ENCODE data around the gene SYCP2L.
"Not testable (repeated sequence)": the region's sequence is repeated elsewhere in the genome, so short reads cannot be mapped to it uniquely, and the experiment has no call there.

SYCP2L gene

GRCh38 chr6:10963113-10963512 is 76.3 kb downstream of the SYCP2L start:
- H3K27me3 ChIP-seq (ENCODE audit: control insufficient read depth, insufficient read depth, low read length) = no peaks in the 10 kb centered on the region
- no peaks in the 10 kb centered on the region for H3K4me1 ChIP-seq (ENCODE audit: control insufficient read depth, insufficient read depth, low read length)
- no peak overlapping the region for H3K9ac ChIP-seq (ENCODE audit: low read length)
- H3K9me3 ChIP-seq (ENCODE audit: control insufficient read depth, low read length) = no peaks in the 10 kb centered on the region
- H3K36me3 ChIP-seq (ENCODE audit: control insufficient read depth, insufficient read depth, low read length) = no peaks in the 10 kb centered on the region
- H3K4me3 ChIP-seq (ENCODE audit: low read length) = no peak overlapping the region

- H3K9ac ChIP-seq (ENCODE audit: low read length) = no peak overlapping the region
- H3K9me3 ChIP-seq (ENCODE audit: control insufficient read depth, low read length) = no peaks in the 10 kb centered on the region
- no peaks in the 10 kb centered on the region for H3K36me3 ChIP-seq (ENCODE audit: control insufficient read depth, insufficient read depth, low read length)
- no peak overlapping the region for H3K4me3 ChIP-seq (ENCODE audit: low read length)
- no peaks in the 10 kb centered on the region for H3K27me3 ChIP-seq (ENCODE audit: control insufficient read depth, insufficient read depth, low read length)
- H3K4me1 ChIP-seq (ENCODE audit: control insufficient read depth, insufficient read depth, low read length) = no peaks in the 10 kb centered on the region
Observed at GRCh38 chr6:10964684-10965083, 77.8 kb downstream of the SYCP2L start.

DNA sequence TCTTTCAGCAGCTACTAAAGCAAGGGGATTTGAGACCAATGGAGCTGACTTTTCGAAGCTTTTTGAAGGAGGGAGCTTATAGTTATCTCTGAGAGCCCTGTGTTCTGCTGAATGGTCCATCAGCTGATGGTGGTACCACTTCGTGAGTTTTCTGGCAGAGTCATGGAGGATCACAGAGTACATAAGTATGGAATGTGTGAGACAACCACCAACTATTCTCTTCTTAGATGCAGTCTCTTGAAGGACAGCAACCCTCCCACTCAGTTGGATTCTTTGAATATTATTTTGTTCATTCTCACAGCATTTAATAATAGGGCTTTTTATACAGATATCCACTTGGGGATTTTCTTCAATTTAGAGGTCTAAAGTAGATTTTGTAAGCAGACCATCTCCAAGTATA is 81.9 kb downstream of the SYCP2L start:
- no peaks in the 10 kb centered on the region for H3K36me3 ChIP-seq (ENCODE audit: control insufficient read depth, insufficient read depth, low read length)
- H3K9ac ChIP-seq (ENCODE audit: low read length) = no peak overlapping the region
- no peaks in the 10 kb centered on the region for H3K27me3 ChIP-seq (ENCODE audit: control insufficient read depth, insufficient read depth, low read length)
- no peak overlapping the region for H3K4me3 ChIP-seq (ENCODE audit: low read length)
- no peaks in the 10 kb centered on the region for H3K9me3 ChIP-seq (ENCODE audit: control insufficient read depth, low read length)
- no peaks in the 10 kb centered on the region for H3K4me1 ChIP-seq (ENCODE audit: control insufficient read depth, insufficient read depth, low read length)

DNA sequence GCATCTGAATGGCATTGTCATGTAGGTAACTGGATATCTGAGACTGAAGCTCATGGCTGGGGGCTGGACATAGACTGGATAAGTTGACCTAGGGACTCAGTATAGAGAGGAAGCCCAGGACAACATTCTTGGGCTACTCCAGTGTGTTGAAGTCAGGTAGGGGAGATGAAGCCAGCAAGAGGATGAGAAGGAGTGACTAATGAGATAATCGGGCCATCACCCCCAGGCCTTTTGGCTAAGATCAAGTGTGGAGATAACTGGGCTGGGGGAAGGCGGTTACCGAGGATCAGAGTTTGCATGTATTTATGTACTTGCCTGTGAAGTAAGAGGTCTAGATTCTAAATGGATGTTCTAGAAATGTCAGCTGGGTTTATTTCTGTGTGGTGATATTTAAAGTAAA is 83.9 kb downstream of the SYCP2L start:
- Histone ChIP-seq H3K4me3 (ENCODE audit: low read length) (no peak overlapping the region), H3K4me1 (ENCODE audit: control insufficient read depth, insufficient read depth, low read length) (no peaks in the 10 kb centered on the region), H3K36me3 (ENCODE audit: control insufficient read depth, insufficient read depth, low read length) (no peaks in the 10 kb centered on the region), H3K9ac (ENCODE audit: low read length) (no peak overlapping the region), H3K27me3 (ENCODE audit: control insufficient read depth, insufficient read depth, low read length) (no peaks in the 10 kb centered on the region), H3K9me3 (ENCODE audit: control insufficient read depth, low read length) (no peaks in the 10 kb centered on the region)

- Histone ChIP-seq H3K4me1 (ENCODE audit: control insufficient read depth, insufficient read depth, low read length) (no peaks in the 10 kb centered on the region), H3K9ac (ENCODE audit: low read length) (no peak overlapping the region), H3K4me3 (ENCODE audit: low read length) (no peak overlapping the region), H3K9me3 (ENCODE audit: control insufficient read depth, low read length) (no peaks in the 10 kb centered on the region), H3K36me3 (ENCODE audit: control insufficient read depth, insufficient read depth, low read length) (no peaks in the 10 kb centered on the region), H3K27me3 (ENCODE audit: control insufficient read depth, insufficient read depth, low read length) (no peaks in the 10 kb centered on the region)
Observed at GRCh38 chr6:10972196-10972595, 85.3 kb downstream of the SYCP2L start.

GRCh38 chr6:10976571-10976970 is 89.7 kb downstream of the SYCP2L start:
- no peaks in the 10 kb centered on the region for H3K9me3 ChIP-seq (ENCODE audit: control insufficient read depth, low read length)
- no peaks in the 10 kb centered on the region for H3K36me3 ChIP-seq (ENCODE audit: control insufficient read depth, insufficient read depth, low read length)
- H3K4me1 ChIP-seq (ENCODE audit: control insufficient read depth, insufficient read depth, low read length) = no peaks in the 10 kb centered on the region
- H3K9ac ChIP-seq (ENCODE audit: low read length) = no peak overlapping the region
- no peaks in the 10 kb centered on the region for H3K27me3 ChIP-seq (ENCODE audit: control insufficient read depth, insufficient read depth, low read length)
- no peak overlapping the region for H3K4me3 ChIP-seq (ENCODE audit: low read length)

DNA sequence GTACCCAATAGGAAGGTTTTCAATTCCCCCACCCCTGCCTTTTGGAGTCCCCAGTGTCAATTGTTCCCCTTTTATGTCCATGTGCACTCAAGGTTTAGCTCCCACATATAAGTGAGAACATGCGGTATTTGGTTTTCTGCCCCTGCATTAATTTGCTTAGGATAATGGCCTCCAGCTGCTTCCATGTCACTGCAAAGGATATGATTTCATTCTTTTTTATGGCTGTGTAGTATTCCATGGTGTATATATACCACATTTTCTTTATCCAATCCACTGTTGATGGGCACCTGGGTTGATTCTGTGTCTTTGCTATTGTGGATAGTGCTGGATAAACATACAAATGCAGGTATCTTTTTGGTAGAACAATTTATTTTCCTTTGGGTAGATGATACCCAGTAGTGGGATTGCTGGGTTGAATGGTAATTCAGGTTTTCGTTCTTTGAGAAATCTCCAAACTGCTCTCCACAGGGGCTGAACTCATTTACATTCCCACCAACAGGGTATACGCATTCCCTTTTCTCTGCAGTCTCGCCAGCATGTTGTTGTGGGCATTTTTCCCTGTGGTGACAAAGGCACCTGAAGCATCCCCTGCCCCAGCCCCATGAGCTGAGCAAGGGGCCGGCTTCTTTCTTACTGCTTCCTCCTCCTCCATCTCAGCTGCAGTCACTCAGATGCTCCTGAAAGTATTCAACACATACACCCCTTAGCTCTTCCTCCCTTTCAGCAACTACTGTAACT is 90.5 kb downstream of the SYCP2L start:
- no peaks in the 10 kb centered on the region for H3K9me3 ChIP-seq (ENCODE audit: control insufficient read depth, low read length)
- H3K4me3 ChIP-seq (ENCODE audit: low read length) = no peak overlapping the region
- no peaks in the 10 kb centered on the region for H3K36me3 ChIP-seq (ENCODE audit: control insufficient read depth, insufficient read depth, low read length)
- no peaks in the 10 kb centered on the region for H3K27me3 ChIP-seq (ENCODE audit: control insufficient read depth, insufficient read depth, low read length)
- H3K4me1 ChIP-seq (ENCODE audit: control insufficient read depth, insufficient read depth, low read length) = no peaks in the 10 kb centered on the region
- no peak overlapping the region for H3K9ac ChIP-seq (ENCODE audit: low read length)

DNA sequence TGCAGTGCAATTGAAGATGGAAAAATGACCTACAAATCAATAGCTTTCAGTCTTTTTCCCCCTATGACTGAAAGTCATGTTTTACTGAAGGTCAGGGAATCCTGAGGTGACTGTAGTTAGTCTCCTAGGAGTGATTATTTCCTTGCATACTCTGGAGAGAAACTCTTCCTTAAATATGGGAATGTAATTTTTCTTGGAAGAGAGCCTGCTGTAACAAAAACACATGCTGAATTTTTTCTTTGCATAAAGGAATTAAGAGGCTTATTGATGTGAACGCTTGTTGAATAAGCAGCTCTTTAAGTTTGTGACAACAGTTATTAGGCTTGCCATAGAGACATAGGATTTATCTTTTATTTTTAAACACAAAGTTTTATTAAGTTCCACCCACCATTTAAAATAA is 92.8 kb downstream of the SYCP2L start:
- Histone ChIP-seq H3K36me3 (ENCODE audit: control insufficient read depth, insufficient read depth, low read length) (no peaks in the 10 kb centered on the region), H3K9ac (ENCODE audit: low read length) (no peak overlapping the region), H3K4me1 (ENCODE audit: control insufficient read depth, insufficient read depth, low read length) (no peaks in the 10 kb centered on the region), H3K4me3 (ENCODE audit: low read length) (no peak overlapping the region), H3K27me3 (ENCODE audit: control insufficient read depth, insufficient read depth, low read length) (no peaks in the 10 kb centered on the region), H3K9me3 (ENCODE audit: control insufficient read depth, low read length) (no peaks in the 10 kb centered on the region)

- Histone ChIP-seq H3K27me3 (ENCODE audit: control insufficient read depth, insufficient read depth, low read length) (no peaks in the 10 kb centered on the region), H3K36me3 (ENCODE audit: control insufficient read depth, insufficient read depth, low read length) (no peaks in the 10 kb centered on the region), H3K4me1 (ENCODE audit: control insufficient read depth, insufficient read depth, low read length) (no peaks in the 10 kb centered on the region), H3K4me3 (ENCODE audit: low read length) (no peak overlapping the region), H3K9ac (ENCODE audit: low read length) (no peak overlapping the region), H3K9me3 (ENCODE audit: control insufficient read depth, low read length) (no peaks in the 10 kb centered on the region)
Observed at GRCh38 chr6:10981409-10981808, 94.6 kb downstream of the SYCP2L start.

GRCh38 chr6:10984959-10985358 is 98.1 kb downstream of the SYCP2L start:
- not testable (repeated sequence) for H3K36me3 ChIP-seq (ENCODE audit: control insufficient read depth, insufficient read depth, low read length); H3K9me3 ChIP-seq (ENCODE audit: control insufficient read depth, low read length); H3K4me1 ChIP-seq (ENCODE audit: control insufficient read depth, insufficient read depth, low read length); H3K27me3 ChIP-seq (ENCODE audit: control insufficient read depth, insufficient read depth, low read length); H3K4me3 ChIP-seq (ENCODE audit: low read length); H3K9ac ChIP-seq (ENCODE audit: low read length)

GRCh38 chr6:10989587-10989986 is 102.7 kb downstream of the SYCP2L start:
- Histone ChIP-seq H3K9ac (ENCODE audit: low read length) (no peak overlapping the region), H3K27me3 (ENCODE audit: control insufficient read depth, insufficient read depth, low read length) (no peaks in the 10 kb centered on the region), H3K4me1 (ENCODE audit: control insufficient read depth, insufficient read depth, low read length) (no peaks in the 10 kb centered on the region), H3K9me3 (ENCODE audit: control insufficient read depth, low read length) (no peaks in the 10 kb centered on the region), H3K4me3 (ENCODE audit: low read length) (no peak overlapping the region), H3K36me3 (ENCODE audit: control insufficient read depth, insufficient read depth, low read length) (no peaks in the 10 kb centered on the region)

- Histone ChIP-seq H3K9me3 (ENCODE audit: control insufficient read depth, low read length) (no peaks in the 10 kb centered on the region), H3K4me3 (ENCODE audit: low read length) (no peak overlapping the region), H3K27me3 (ENCODE audit: control insufficient read depth, insufficient read depth, low read length) (no peaks in the 10 kb centered on the region), H3K4me1 (ENCODE audit: control insufficient read depth, insufficient read depth, low read length) (no peaks in the 10 kb centered on the region), H3K9ac (ENCODE audit: low read length) (no peak overlapping the region), H3K36me3 (ENCODE audit: control insufficient read depth, insufficient read depth, low read length) (no peaks in the 10 kb centered on the region)
Observed at GRCh38 chr6:10991115-10991514, 104.3 kb downstream of the SYCP2L start.

GRCh38 chr6:10993896-10994295 is 107.0 kb downstream of the SYCP2L start:
- H3K27me3 ChIP-seq (ENCODE audit: control insufficient read depth, insufficient read depth, low read length) = no peaks in the 10 kb centered on the region
- no peaks in the 10 kb centered on the region for H3K4me1 ChIP-seq (ENCODE audit: control insufficient read depth, insufficient read depth, low read length)
- no peak overlapping the region for H3K9ac ChIP-seq (ENCODE audit: low read length)
- no peak overlapping the region for H3K4me3 ChIP-seq (ENCODE audit: low read length)
- no peaks in the 10 kb centered on the region for H3K36me3 ChIP-seq (ENCODE audit: control insufficient read depth, insufficient read depth, low read length)
- no peaks in the 10 kb centered on the region for H3K9me3 ChIP-seq (ENCODE audit: control insufficient read depth, low read length)
